Natural killer cell (primary cell): Measurements from ENCODE around the gene CFAP70. TPM values are rescaled to one million over a fixed set of nuclear protein-coding genes. Genes with fewer than 3 reads are reported as not detected.

Experiments used
- ATAC-seq, 3 donors: fragments of 150-1000 bp in 2 of 3; fragments of 200-7000 bp in 1 of 3; cut with Tn5 transposase; 1 replicate in 1 of 3; 2 replicates in 2 of 3; pipeline ENCODE4 v1.10.0; 2021; ENCODE audit warnings: mild to moderate bottlenecking in 2 of 3, moderate library complexity in 2 of 3
- DNase-seq, 2 donors: peaks; one replicate each; pipeline versions ENCODE4 v3.0.0 to v3.0.0-alpha.2; 2013 to 2021; ENCODE audit warnings: mixed read lengths in 1 of 2
- H3K27ac ChIP-seq: one replicate; pipeline ENCODE4 v1.5.1; 2013; ENCODE audit warnings: mild to moderate bottlenecking, low read length
- H3K27me3 ChIP-seq: one replicate; pipeline ENCODE4 v1.6.1; 2013; ENCODE audit warnings: low read length; ENCODE audit not compliant: control insufficient read depth, insufficient read depth
- H3K36me3 ChIP-seq: one replicate; pipeline ENCODE4 v1.6.1; 2013; ENCODE audit warnings: low read length; ENCODE audit not compliant: control insufficient read depth, insufficient read depth
- H3K4me1 ChIP-seq: one replicate; pipeline ENCODE4 v1.6.1; 2013; ENCODE audit warnings: low read length; ENCODE audit not compliant: control insufficient read depth, insufficient read depth
- H3K4me3 ChIP-seq: one replicate; pipeline ENCODE4 v1.5.1; 2013; ENCODE audit warnings: low read length
- H3K9me3 ChIP-seq: one replicate; pipeline ENCODE4 v1.6.1; 2013; ENCODE audit warnings: low read length; ENCODE audit not compliant: control insufficient read depth, insufficient read depth
- H3K27ac Mint-ChIP-seq, 2 donors: one replicate each; pipeline ENCODE4 v1.8.0; 2022; ENCODE audit warnings: mild to moderate bottlenecking in 2 of 2, mixed read lengths in 2 of 2, moderate library complexity in 1 of 2
- H3K27me3 Mint-ChIP-seq, 2 donors: one replicate each; pipeline ENCODE4 v1.8.0; 2022; ENCODE audit warnings: low read depth in 2 of 2, mixed read lengths in 2 of 2
- H3K36me3 Mint-ChIP-seq: one replicate; pipeline ENCODE4 v1.8.0; 2022; ENCODE audit warnings: mixed read lengths
- H3K4me1 Mint-ChIP-seq, 2 donors: one replicate each; pipeline ENCODE4 v1.8.0; 2022; ENCODE audit warnings: mixed read lengths in 2 of 2
- H3K4me3 Mint-ChIP-seq: one replicate; pipeline ENCODE4 v1.8.0; 2022; ENCODE audit warnings: mild to moderate bottlenecking, moderate library complexity, mixed read lengths
- H3K9me3 Mint-ChIP-seq, 2 donors: one replicate each; pipeline ENCODE4 v1.8.0; 2022; ENCODE audit warnings: mixed read lengths in 2 of 2
- WGBS: methylation state at CpG from one replicate; pipeline ENCODE4 v1.1.7; 2013; ENCODE audit warnings: missing lambda C conversion rate; ENCODE audit not compliant: insufficient coverage; 5-methylcytosine and 5-hydroxymethylcytosine counted together
- intact Hi-C: fragments of 100-400 bp; cut with micrococcal nuclease; formaldehyde crosslinking; loops from one replicate; pipeline ENCODE4 v1.14.2; 2022
- total RNA-seq, 4 donors: library from RNA; stranded (reverse); fragments of 120-200 nt in 1 of 4; gene quantifications; one replicate each; pipeline versions ENCODE4 v1.2.3 to v1.2.4, GENCODE V29; 2013 to 2022
- TF ChIP-seq, protein P1 (sequence below): fragments of 200-600 bp; IDR thresholded peaks from one replicate; pipeline ENCODE4 v1.8.0; 2022; ENCODE audit warnings: antibody characterized with exemption

Gene CFAP70
- total RNA-seq, 3 donors from 2014 or later (not counting 1 experiment from before 2014, with no cell fraction given), result 0.28 to 2.9 (median 0.95) TPM

GRCh38 chr10:73289958-73290357 is 68.7 kb downstream of the CFAP70 start:
- Histone ChIP-seq H3K27me3 (no peaks in the 10 kb centered on the region), H3K36me3 (no peaks in the 10 kb centered on the region), H3K9me3 (no peaks in the 10 kb centered on the region), H3K4me1 (no peaks in the 10 kb centered on the region), H3K27ac (no peak overlapping the region), H3K4me3 (no peak overlapping the region)
- no peaks in the 10 kb centered on the region for H3K4me1 Mint-ChIP-seq
- peaks cover 0 to 2% of the 10 kb centered on the region in 2 donors for H3K27me3 Mint-ChIP-seq
- H3K36me3 Mint-ChIP-seq, result no peaks in the 10 kb centered on the region
- no CpG with 5 or more reads among the region's 1 CpG for WGBS
- ATAC-seq (no peak), DNase-seq (no peak)
- TF ChIP-seq, protein P1, sequence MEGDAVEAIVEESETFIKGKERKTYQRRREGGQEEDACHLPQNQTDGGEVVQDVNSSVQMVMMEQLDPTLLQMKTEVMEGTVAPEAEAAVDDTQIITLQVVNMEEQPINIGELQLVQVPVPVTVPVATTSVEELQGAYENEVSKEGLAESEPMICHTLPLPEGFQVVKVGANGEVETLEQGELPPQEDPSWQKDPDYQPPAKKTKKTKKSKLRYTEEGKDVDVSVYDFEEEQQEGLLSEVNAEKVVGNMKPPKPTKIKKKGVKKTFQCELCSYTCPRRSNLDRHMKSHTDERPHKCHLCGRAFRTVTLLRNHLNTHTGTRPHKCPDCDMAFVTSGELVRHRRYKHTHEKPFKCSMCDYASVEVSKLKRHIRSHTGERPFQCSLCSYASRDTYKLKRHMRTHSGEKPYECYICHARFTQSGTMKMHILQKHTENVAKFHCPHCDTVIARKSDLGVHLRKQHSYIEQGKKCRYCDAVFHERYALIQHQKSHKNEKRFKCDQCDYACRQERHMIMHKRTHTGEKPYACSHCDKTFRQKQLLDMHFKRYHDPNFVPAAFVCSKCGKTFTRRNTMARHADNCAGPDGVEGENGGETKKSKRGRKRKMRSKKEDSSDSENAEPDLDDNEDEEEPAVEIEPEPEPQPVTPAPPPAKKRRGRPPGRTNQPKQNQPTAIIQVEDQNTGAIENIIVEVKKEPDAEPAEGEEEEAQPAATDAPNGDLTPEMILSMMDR, result no peak
- H3K4me3 Mint-ChIP-seq, result no peak overlapping the region
- intact Hi-C loops, result no loop called here
- H3K27ac Mint-ChIP-seq, result no peak overlapping the region
- no peaks in the 10 kb centered on the region for H3K9me3 Mint-ChIP-seq

DNA sequence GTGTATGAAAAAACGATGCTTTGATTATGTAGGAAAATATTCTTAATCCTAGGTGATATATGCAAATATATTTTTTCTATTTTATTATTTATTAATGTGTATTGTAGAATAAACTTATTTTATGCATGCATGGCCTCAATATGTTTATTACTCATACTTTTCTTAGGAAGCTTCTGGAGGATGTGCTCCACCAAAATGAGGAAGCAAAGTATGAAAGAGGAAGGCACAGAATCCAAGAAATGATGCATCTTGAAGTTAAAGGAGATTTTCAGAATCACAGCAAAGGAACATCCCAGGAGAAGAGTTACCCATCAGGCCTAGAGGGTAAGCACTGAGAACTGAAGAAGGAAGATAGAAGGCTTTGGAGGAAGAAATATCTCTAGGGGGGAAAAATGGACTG is 71.2 kb downstream of the CFAP70 start:
- TF ChIP-seq, protein P1, result no peak
- DNase-seq, result no peak
- no peaks in the 10 kb centered on the region for H3K4me1 ChIP-seq
- H3K27me3 ChIP-seq, result no peaks in the 10 kb centered on the region
- Mint-ChIP-seq H3K36me3 (no peaks in the 10 kb centered on the region), H3K4me1 (no peaks in the 10 kb centered on the region), H3K9me3 (no peaks in the 10 kb centered on the region), H3K27me3 (no peaks in the 10 kb centered on the region), H3K27ac (no peak overlapping the region), H3K4me3 (no peak overlapping the region)
- no peak overlapping the region for H3K27ac ChIP-seq
- ATAC-seq, result no peak
- H3K9me3 ChIP-seq, result no peaks in the 10 kb centered on the region
- intact Hi-C loops, result no loop called here
- no peaks in the 10 kb centered on the region for H3K36me3 ChIP-seq
- no CpG with 5 or more reads among the region's 1 CpG for WGBS
- no peak overlapping the region for H3K4me3 ChIP-seq

DNA sequence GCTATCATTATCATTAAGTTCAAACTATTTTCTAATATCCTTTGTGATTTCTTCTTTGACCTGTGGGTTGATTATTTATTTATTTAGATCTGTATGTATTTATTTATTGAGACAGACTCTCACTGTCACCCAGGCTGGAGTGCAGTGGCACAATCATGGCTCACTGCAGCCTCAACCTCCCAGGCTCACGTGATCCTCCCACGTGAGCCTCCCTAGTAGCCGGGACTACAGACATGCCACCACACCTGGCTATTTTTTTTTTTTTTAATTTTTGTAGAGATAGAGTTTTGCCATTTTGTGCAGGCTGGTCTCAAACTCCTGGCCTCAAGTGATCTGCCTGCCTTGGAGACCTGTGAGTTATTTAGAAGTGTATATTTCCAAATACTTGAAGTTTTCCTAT is 77.6 kb downstream of the CFAP70 start:
- Mint-ChIP-seq H3K4me1 (no peaks in the 10 kb centered on the region), H3K36me3 (no peaks in the 10 kb centered on the region), H3K4me3 (no peak overlapping the region), H3K27me3 (peaks cover 5 to 6% of the 10 kb centered on the region in 2 donors), H3K27ac (no peak overlapping the region), H3K9me3 (no peaks in the 10 kb centered on the region)
- 100% methylated on average over 3 of the region's 3 CpGs for WGBS
- H3K4me3 ChIP-seq, result no peak overlapping the region
- H3K9me3 ChIP-seq, result no peaks in the 10 kb centered on the region
- DNase-seq (no peak), ATAC-seq (no peak)
- H3K4me1 ChIP-seq, result no peaks in the 10 kb centered on the region
- intact Hi-C loops, result no loop called here
- H3K27ac ChIP-seq, result no peak overlapping the region
- H3K27me3 ChIP-seq, result no peaks in the 10 kb centered on the region
- TF ChIP-seq, protein P1, result no peak
- H3K36me3 ChIP-seq, result no peaks in the 10 kb centered on the region

DNA sequence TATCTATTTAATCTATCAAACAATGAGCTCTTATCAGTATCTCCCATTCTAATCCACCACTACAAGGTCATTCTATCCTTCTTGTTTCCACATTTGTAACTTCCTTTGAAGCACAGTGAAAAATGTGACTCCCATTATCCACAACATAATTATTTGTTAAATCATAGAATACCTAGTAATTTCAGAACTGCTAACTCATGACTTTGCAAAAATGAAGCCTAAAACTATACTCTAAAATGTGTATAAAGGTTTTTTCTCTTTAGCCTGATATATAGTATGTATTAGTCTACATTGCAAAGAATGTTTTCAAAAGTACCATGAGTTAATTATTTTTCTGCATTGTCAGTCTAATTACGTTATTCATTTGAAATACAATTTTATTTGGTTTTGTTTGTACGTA is 94.2 kb downstream of the CFAP70 start:
- intact Hi-C loops, result loop anchor here (1.0 kb wide), 1 partner anchor 380 kb away; no protein-coding TSS in a partner anchor
- 80% methylated on average over 1 of the region's 2 CpGs for WGBS

More for the DNA sequence above, 94.2 kb downstream of the CFAP70 start:
- TF ChIP-seq, protein P1, result no peak
- Histone ChIP-seq H3K27me3 (no peaks in the 10 kb centered on the region), H3K4me1 (no peaks in the 10 kb centered on the region), H3K27ac (no peak overlapping the region), H3K36me3 (no peaks in the 10 kb centered on the region), H3K9me3 (no peaks in the 10 kb centered on the region), H3K4me3 (no peak overlapping the region)
- H3K4me3 Mint-ChIP-seq, result no peak overlapping the region
- no peaks in the 10 kb centered on the region for H3K9me3 Mint-ChIP-seq
- H3K27me3 Mint-ChIP-seq, result peaks cover 0 to 14% of the 10 kb centered on the region in 2 donors
- ATAC-seq (no peak), DNase-seq (no peak)
- no peaks in the 10 kb centered on the region for H3K4me1 Mint-ChIP-seq
- no peak overlapping the region for H3K27ac Mint-ChIP-seq
- no peaks in the 10 kb centered on the region for H3K36me3 Mint-ChIP-seq
